Measurements from ENCODE around the gene FAM47B. TPM values are rescaled to one million over a fixed set of nuclear protein-coding genes. Genes with fewer than 3 reads are reported as not detected.

FAM47B gene
- total RNA-seq, 1 experiment from 2014 or later, result not detected

GRCh38 chrX:34917146-34917545 is 25.4 kb upstream of the FAM47B start:
- Mint-ChIP-seq H3K36me3 (ENCODE audit: insufficient read depth in 1 of 3, low read depth in 3 of 3) (no peaks in the 10 kb centered on the region), H3K9me3 (peaks cover 4 to 39% of the 10 kb centered on the region in 2 experiments; a peak in 4 of 5 replicates), H3K27me3 (ENCODE audit: low read depth) (no peaks in the 10 kb centered on the region), H3K4me1 (no peaks in the 10 kb centered on the region), H3K4me3 (no peak overlapping the region), H3K27ac (no peak overlapping the region)
- Histone ChIP-seq H3K9ac (ENCODE audit: extremely low read depth, insufficient read length, low read length) (no peak overlapping the region), H3K23me2 (ENCODE audit: insufficient read length, low read depth, low read length, poor library complexity, severe bottlenecking) (no peaks in the 10 kb centered on the region), H2BK120ac (ENCODE audit: low read depth, low read length, poor library complexity, severe bottlenecking) (no peak overlapping the region), H2BK12ac (ENCODE audit: insufficient read length, low read depth, low read length) (no peak overlapping the region), H3K79me1 (ENCODE audit: insufficient read depth, low read depth, low read length, poor library complexity, severe bottlenecking) (no peaks in the 10 kb centered on the region), H3K9me3 (ENCODE audit: control insufficient read depth, low read depth, low read length) (no peaks in the 10 kb centered on the region), H3K56ac (ENCODE audit: insufficient read length, low read depth, low read length) (no peak overlapping the region), H3K27ac (ENCODE audit: insufficient read length, low read depth, low read length) (no peak overlapping the region), H3T11ph (ENCODE audit: low read length) (no peak overlapping the region), H3K79me2 (ENCODE audit: insufficient read depth, low read length) (no peaks in the 10 kb centered on the region), H4K5ac (ENCODE audit: insufficient read length, low read depth, low read length) (no peak overlapping the region), H2BK5ac (ENCODE audit: insufficient read length, low read length) (no peak overlapping the region), H3K27me3 (ENCODE audit: insufficient read depth, low read length) (no peaks in the 10 kb centered on the region), H3K14ac (ENCODE audit: insufficient read depth, low read length) (no peak overlapping the region), H3K23ac (ENCODE audit: insufficient read length, low read depth, low read length) (no peak overlapping the region), H4K91ac (ENCODE audit: insufficient read length, low read depth, low read length) (no peak overlapping the region), H4K20me1 (ENCODE audit: control insufficient read depth, insufficient read depth, insufficient read length) (no peaks in the 10 kb centered on the region), H2AK5ac (ENCODE audit: insufficient read length, low read length) (no peak overlapping the region), H2BK20ac (ENCODE audit: low read depth, low read length, poor library complexity, severe bottlenecking) (no peak overlapping the region), H2BK15ac (ENCODE audit: low read depth, low read length) (no peak overlapping the region), H3K4ac (ENCODE audit: low read depth, low read length) (no peak overlapping the region), H3K18ac (ENCODE audit: insufficient read length, low read depth, low read length) (no peak overlapping the region), H3K4me1 (ENCODE audit: insufficient read depth, low read length) (no peaks in the 10 kb centered on the region), H2AFZ (ENCODE audit: low read length) (no peak overlapping the region), H4K8ac (replicated peaks; ENCODE audit: insufficient read length, low read depth, low read length) (no peak overlapping the region), H3K4me2 (ENCODE audit: insufficient read depth, insufficient read length, low read length) (no peak overlapping the region)
- WGBS (ENCODE audit: extremely low coverage, insufficient read length, low lambda C conversion rate), result no CpG with 5 or more reads among the region's 1 CpG
- TF ChIP-seq CTCF (conservative IDR thresholded peaks at IDR 0.05), result no peak
- no peak for DNase-seq
